Measurements from ENCODE around the gene CTBP1. TPM values are rescaled to one million over a fixed set of nuclear protein-coding genes. Genes with fewer than 3 reads are reported as not detected.

The CTBP1 gene
- total RNA-seq, 1 experiment from 2014 or later = 223 TPM

GRCh38 chr4:1214101-1215095 is 34.5 kb downstream of the CTBP1 start:
- no peaks in the 10 kb centered on the region for H4K20me1 ChIP-seq (ENCODE audit: low read length)
- no peaks in the 10 kb centered on the region for H3K9me3 ChIP-seq (ENCODE audit: low read length)
- no peak for TF ChIP-seq EZH2 (IDR thresholded peaks at IDR 0.05; ENCODE audit: low read length, unreplicated experiment)
- no peak for TF ChIP-seq EZH2phosphoT487 (IDR thresholded peaks at IDR 0.05; ENCODE audit: borderline replicate concordance, low read length)
- TF ChIP-seq, protein P1, sequence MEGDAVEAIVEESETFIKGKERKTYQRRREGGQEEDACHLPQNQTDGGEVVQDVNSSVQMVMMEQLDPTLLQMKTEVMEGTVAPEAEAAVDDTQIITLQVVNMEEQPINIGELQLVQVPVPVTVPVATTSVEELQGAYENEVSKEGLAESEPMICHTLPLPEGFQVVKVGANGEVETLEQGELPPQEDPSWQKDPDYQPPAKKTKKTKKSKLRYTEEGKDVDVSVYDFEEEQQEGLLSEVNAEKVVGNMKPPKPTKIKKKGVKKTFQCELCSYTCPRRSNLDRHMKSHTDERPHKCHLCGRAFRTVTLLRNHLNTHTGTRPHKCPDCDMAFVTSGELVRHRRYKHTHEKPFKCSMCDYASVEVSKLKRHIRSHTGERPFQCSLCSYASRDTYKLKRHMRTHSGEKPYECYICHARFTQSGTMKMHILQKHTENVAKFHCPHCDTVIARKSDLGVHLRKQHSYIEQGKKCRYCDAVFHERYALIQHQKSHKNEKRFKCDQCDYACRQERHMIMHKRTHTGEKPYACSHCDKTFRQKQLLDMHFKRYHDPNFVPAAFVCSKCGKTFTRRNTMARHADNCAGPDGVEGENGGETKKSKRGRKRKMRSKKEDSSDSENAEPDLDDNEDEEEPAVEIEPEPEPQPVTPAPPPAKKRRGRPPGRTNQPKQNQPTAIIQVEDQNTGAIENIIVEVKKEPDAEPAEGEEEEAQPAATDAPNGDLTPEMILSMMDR (conservative IDR thresholded peaks at IDR 0.05; ENCODE audit: low read depth, low read length) = no peak
- intact Hi-C loops (cut with micrococcal nuclease) = no loop called here
- H3K4me1 ChIP-seq (ENCODE audit: insufficient read depth, low read length) = no peaks in the 10 kb centered on the region
- ChIA-PET CTCF (no interaction called here), POLR2A (ENCODE audit: unreplicated experiment) (no interaction called here)
- no peak overlapping the region for H3K4me3 ChIP-seq (ENCODE audit: low read length)
- H3K79me2 ChIP-seq (ENCODE audit: low read length) = no peaks in the 10 kb centered on the region
- no peak overlapping the region for H3K27ac ChIP-seq (ENCODE audit: low read length)
- ATAC-seq = no peak
- no peaks in the 10 kb centered on the region for H3K9me2 ChIP-seq (replicated peaks; ENCODE audit: low read length)
- H3K27me3 ChIP-seq (ENCODE audit: low read length) = no peaks in the 10 kb centered on the region
- no TSS peak for BruUV-seq (replicated peaks)
- H3K9ac ChIP-seq (ENCODE audit: low read length) = no peak overlapping the region
- no peaks in the 10 kb centered on the region for H3F3A ChIP-seq (ENCODE audit: low read length, unreplicated experiment)
- no peaks in the 10 kb centered on the region; the same call in 1 of the 2 replicates for H3K36me3 ChIP-seq (ENCODE audit: low read depth, low read length)
- H2AFZ ChIP-seq (ENCODE audit: low read length) = no peak overlapping the region
- H3K4me2 ChIP-seq (ENCODE audit: low read length) = no peak overlapping the region
- no peak for DNase-seq

DNA sequence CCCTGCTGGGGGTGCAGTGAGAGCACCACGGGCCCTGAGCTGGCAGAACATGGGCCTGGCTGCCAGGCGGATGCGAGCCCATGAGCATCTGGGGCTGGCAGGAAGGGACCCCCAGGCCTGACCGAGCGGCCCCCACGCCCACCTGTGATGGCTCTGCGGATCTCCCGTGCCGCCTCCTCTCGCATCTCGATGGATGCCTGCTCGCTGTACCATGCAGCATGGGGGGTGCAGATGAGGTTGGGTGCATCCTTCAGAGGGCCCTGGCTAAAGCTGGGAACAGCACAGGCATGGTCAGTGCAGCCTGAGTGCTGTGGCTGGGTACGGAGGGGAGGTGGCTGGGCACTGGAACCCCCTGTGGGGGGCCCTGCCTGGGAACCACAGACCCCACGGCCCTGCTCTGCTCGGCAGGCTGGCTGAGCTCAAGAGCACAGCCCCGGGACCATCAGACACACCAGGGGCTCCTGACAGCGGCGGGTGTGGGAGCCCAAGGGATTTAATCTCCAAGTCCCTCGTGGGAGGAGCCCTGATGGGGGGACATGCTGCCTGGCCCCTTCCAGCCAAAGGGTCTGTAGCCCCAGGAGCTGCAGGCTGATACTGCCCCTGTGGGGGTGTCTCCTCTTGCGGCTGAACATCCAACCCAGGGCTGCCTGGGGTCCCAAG is 35.5 kb downstream of the CTBP1 start:
- H3K4me2 ChIP-seq (ENCODE audit: low read length) = no peak overlapping the region
- H3K4me3 ChIP-seq (ENCODE audit: low read length) = no peak overlapping the region
- H2AFZ ChIP-seq (ENCODE audit: low read length) = no peak overlapping the region
- TF ChIP-seq, protein P1 (conservative IDR thresholded peaks at IDR 0.05; ENCODE audit: low read depth, low read length) = no peak
- TF ChIP-seq EZH2phosphoT487 (IDR thresholded peaks at IDR 0.05; ENCODE audit: borderline replicate concordance, low read length) = no peak
- no peak for TF ChIP-seq EZH2 (IDR thresholded peaks at IDR 0.05; ENCODE audit: low read length, unreplicated experiment)
- no peaks in the 10 kb centered on the region for H3K9me2 ChIP-seq (replicated peaks; ENCODE audit: low read length)
- no peaks in the 10 kb centered on the region for H3K27me3 ChIP-seq (ENCODE audit: low read length)
- H3K9ac ChIP-seq (ENCODE audit: low read length) = no peak overlapping the region
- no peaks in the 10 kb centered on the region for H3K4me1 ChIP-seq (ENCODE audit: insufficient read depth, low read length)
- no peak overlapping the region for H3K27ac ChIP-seq (ENCODE audit: low read length)
- ATAC-seq (no peak), DNase-seq (no peak)
- H3K79me2 ChIP-seq (ENCODE audit: low read length) = no peaks in the 10 kb centered on the region
- no TSS peak for BruUV-seq (replicated peaks)
- no peaks in the 10 kb centered on the region for H4K20me1 ChIP-seq (ENCODE audit: low read length)
- no peaks in the 10 kb centered on the region for H3K9me3 ChIP-seq (ENCODE audit: low read length)
- H3K36me3 ChIP-seq (ENCODE audit: low read depth, low read length) = no peaks in the 10 kb centered on the region; the same call in 1 of the 2 replicates
- H3F3A ChIP-seq (ENCODE audit: low read length, unreplicated experiment) = no peaks in the 10 kb centered on the region
- POLR2A ChIA-PET (ENCODE audit: unreplicated experiment) = no interaction called here
- intact Hi-C loops (cut with micrococcal nuclease) = no loop called here
- CTCF ChIA-PET = no interaction called here

Data from PC-3 (cell line).